Daoy (cell line): ENCODE measurements around the gene TMPRSS11D. TPM values are rescaled to one million over a fixed set of nuclear protein-coding genes. Genes with fewer than 3 reads are reported as not detected.

Source experiments
- DNase-seq: peaks from one replicate; pipeline ENCODE4 v3.0.0-alpha.2; 2015; ENCODE audit warnings: low read depth
- total RNA-seq: library from RNA; depleted of rRNA; stranded (reverse); fragments of >200 nt; shearing (Covaris generic); gene quantifications from 2 replicates; pipeline ENCODE4 v1.2.3, GENCODE V29; 2014; rRNA removed

TMPRSS11D gene
- total RNA-seq: not detected in 2 replicates

GRCh38 chr4:67883902-67884301 lies at the start of gene TMPRSS11D:
Gene TMPRSS11D, minus strand, starts transcription at chr4:67884002. Its CDS starts 69 bp downstream, at chr4:67883933.
- no peak for DNase-seq

- no peak for DNase-seq
These were observed 49.2 kb upstream of the TMPRSS11D start for GRCh38 chr4:67933038-67933437.

- DNase-seq: no peak
These were observed 47.5 kb upstream of the TMPRSS11D start for GRCh38 chr4:67931256-67931655.

GRCh38 chr4:67929426-67929825 lies 45.6 kb upstream of the TMPRSS11D start:
- peak; percentile 4 for DNase-seq

GRCh38 chr4:67928546-67928945 lies 44.7 kb upstream of the TMPRSS11D start:
- DNase-seq: no peak

GRCh38 chr4:67927251-67927650 lies 43.4 kb upstream of the TMPRSS11D start:
- no peak for DNase-seq

- no peak for DNase-seq
These were observed 42.7 kb upstream of the TMPRSS11D start for GRCh38 chr4:67926485-67926884.

- no peak for DNase-seq
These were observed 38.9 kb upstream of the TMPRSS11D start for GRCh38 chr4:67922697-67923096.

- DNase-seq: no peak
These were observed 34.6 kb upstream of the TMPRSS11D start for GRCh38 chr4:67918428-67918827.

GRCh38 chr4:67915400-67915966 lies 31.7 kb upstream of the TMPRSS11D start:
- DNase-seq: no peak

GRCh38 chr4:67912080-67912479 lies 28.3 kb upstream of the TMPRSS11D start:
- no peak for DNase-seq

- DNase-seq: no peak
These were observed 27.8 kb upstream of the TMPRSS11D start for GRCh38 chr4:67911638-67912037.

GRCh38 chr4:67911141-67911540 lies 27.3 kb upstream of the TMPRSS11D start:
- DNase-seq: no peak

- no peak for DNase-seq
These were observed 26.7 kb upstream of the TMPRSS11D start for GRCh38 chr4:67910585-67910905.

- no peak for DNase-seq
These were observed 26.2 kb upstream of the TMPRSS11D start for GRCh38 chr4:67909905-67910584.

- DNase-seq: no peak
These were observed 23.8 kb upstream of the TMPRSS11D start for GRCh38 chr4:67907650-67908049.

- DNase-seq: no peak
These were observed 15.3 kb upstream of the TMPRSS11D start for GRCh38 chr4:67899096-67899495.

- no peak for DNase-seq
These were observed 13.9 kb upstream of the TMPRSS11D start for GRCh38 chr4:67897686-67898085.

- no peak for DNase-seq
These were observed 12.7 kb upstream of the TMPRSS11D start for GRCh38 chr4:67896421-67897065.

GRCh38 chr4:67894659-67895058 lies 10.9 kb upstream of the TMPRSS11D start:
- no peak for DNase-seq

- DNase-seq: no peak
These were observed 9.1 kb upstream of the TMPRSS11D start for GRCh38 chr4:67892905-67893304.

GRCh38 chr4:67892253-67892652 lies 8.5 kb upstream of the TMPRSS11D start:
- DNase-seq: no peak

GRCh38 chr4:67891645-67892044 lies 7.8 kb upstream of the TMPRSS11D start:
- DNase-seq: no peak
